Measurements from ENCODE around the gene METTL16.

Gene METTL16

DNA sequence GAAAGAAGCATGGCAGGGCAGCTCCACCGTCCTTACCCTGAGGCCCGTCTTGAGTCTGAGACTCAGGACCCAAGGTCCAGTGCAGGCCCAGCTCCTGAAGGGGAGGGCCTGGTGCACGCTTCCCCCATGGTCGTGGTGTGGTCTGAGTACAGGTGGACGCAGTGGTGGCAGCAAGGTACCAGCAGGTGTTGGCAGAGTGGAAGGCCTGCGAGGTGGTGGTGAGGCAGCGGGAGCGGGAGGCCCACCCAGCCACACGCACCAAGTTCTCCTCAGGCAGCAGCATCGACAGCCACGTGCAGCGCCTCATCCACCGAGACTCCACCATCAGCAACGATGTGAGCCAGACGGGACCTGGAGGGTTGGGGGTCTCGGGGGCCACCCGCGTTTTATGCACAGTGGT lies 138.5 kb downstream of the METTL16 start:
- DNase-seq (ENCODE audit: low read depth): no peak
- no peak overlapping the region for H3K4me3 ChIP-seq (ENCODE audit: low read depth, low read length)
- TF ChIP-seq, protein P1, sequence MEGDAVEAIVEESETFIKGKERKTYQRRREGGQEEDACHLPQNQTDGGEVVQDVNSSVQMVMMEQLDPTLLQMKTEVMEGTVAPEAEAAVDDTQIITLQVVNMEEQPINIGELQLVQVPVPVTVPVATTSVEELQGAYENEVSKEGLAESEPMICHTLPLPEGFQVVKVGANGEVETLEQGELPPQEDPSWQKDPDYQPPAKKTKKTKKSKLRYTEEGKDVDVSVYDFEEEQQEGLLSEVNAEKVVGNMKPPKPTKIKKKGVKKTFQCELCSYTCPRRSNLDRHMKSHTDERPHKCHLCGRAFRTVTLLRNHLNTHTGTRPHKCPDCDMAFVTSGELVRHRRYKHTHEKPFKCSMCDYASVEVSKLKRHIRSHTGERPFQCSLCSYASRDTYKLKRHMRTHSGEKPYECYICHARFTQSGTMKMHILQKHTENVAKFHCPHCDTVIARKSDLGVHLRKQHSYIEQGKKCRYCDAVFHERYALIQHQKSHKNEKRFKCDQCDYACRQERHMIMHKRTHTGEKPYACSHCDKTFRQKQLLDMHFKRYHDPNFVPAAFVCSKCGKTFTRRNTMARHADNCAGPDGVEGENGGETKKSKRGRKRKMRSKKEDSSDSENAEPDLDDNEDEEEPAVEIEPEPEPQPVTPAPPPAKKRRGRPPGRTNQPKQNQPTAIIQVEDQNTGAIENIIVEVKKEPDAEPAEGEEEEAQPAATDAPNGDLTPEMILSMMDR (IDR thresholded peaks at IDR 0.05; ENCODE audit: low read depth, low read length, missing control alignments): no peak

GRCh38 chr17:2372681-2373080 lies 139.0 kb downstream of the METTL16 start:
- TF ChIP-seq, protein P1 (IDR thresholded peaks at IDR 0.05; ENCODE audit: low read depth, low read length, missing control alignments): no peak
- no peak for DNase-seq (ENCODE audit: low read depth)
- no peak overlapping the region for H3K4me3 ChIP-seq (ENCODE audit: low read depth, low read length)

DNA sequence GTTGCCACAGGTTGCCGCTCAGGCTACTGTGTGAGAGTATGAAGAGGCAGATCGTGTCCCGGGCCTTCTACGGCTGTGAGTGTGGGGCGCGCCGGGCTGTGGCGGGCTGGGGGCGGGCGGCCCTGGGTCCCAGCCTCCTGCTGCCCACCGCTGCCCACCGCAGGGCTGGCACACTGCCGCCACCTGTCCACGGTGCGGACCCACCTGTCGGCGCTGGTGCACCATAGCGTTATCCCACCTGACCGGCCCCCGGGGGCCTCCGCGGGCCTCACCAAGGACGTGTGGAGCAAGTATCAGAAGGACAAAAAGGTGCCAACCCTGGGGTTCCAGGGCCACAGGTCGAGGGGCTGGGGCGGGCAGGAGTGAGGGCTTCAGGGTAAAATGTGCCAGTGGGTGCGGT lies 139.5 kb downstream of the METTL16 start:
- TF ChIP-seq, protein P1 (IDR thresholded peaks at IDR 0.05; ENCODE audit: low read depth, low read length, missing control alignments): no peak
- DNase-seq (ENCODE audit: low read depth): no peak
- no peak overlapping the region for H3K4me3 ChIP-seq (ENCODE audit: low read depth, low read length)

- TF ChIP-seq, protein P1 (IDR thresholded peaks at IDR 0.05; ENCODE audit: low read depth, low read length, missing control alignments): no peak
- DNase-seq (ENCODE audit: low read depth): no peak
Observed at GRCh38 chr17:2371183-2372130, 140.2 kb downstream of the METTL16 start.

GRCh38 chr17:2370211-2370589 lies 141.5 kb downstream of the METTL16 start:
- TF ChIP-seq, protein P1 (IDR thresholded peaks at IDR 0.05; ENCODE audit: low read depth, low read length, missing control alignments): no peak
- DNase-seq (ENCODE audit: low read depth): no peak

More at GRCh38 chr17:2371183-2372130, 140.2 kb downstream of the METTL16 start:
- H3K4me3 ChIP-seq (ENCODE audit: low read depth, low read length): no peak overlapping the region

DNA sequence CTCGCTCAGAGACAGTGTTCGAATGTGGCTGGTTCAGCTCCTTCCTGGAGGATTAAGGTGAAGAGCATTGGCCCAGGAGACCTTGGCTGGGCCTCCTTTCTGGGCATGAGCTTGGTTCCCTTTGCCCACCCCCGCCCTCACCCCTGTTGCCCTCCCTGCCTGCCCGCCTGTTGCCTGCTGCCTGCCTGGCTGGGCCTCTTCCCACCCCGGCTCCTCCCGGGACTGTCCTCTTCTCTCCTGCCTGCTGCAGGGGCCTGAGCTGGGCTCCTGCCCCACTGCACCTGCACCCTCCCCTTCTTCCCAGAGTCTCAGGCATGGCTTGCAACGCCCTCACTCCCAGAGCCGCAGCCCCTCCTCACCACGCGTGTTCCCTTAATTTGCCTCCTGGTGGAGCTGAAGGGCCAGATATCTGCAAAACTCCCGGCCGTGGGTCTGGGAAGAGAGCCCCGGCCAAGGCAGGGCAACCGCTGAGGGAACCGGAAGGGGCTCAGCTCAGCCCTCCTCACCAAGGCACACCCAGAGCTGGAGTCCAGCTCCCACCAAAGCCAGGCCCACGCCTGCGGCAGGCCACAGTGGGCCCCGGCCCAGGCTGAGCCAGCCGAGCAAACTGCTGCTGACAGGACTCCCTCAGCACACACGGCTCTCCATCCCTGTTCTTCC lies 142.0 kb downstream of the METTL16 start:
- TF ChIP-seq, protein P1 (IDR thresholded peaks at IDR 0.05; ENCODE audit: low read depth, low read length, missing control alignments): no peak
- no peak for DNase-seq (ENCODE audit: low read depth)
- H3K4me3 ChIP-seq (ENCODE audit: low read depth, low read length): no peak overlapping the region

More at GRCh38 chr17:2370211-2370589, 141.5 kb downstream of the METTL16 start:
- no peak overlapping the region for H3K4me3 ChIP-seq (ENCODE audit: low read depth, low read length)

Measured in GM12864 (cell line).